Left ventricle myocardium inferior (tissue), 1 donor: ENCODE data around the gene ELMO1. TPM values are rescaled to one million over a fixed set of nuclear protein-coding genes. Genes with fewer than 3 reads are reported as not detected.

Source experiments
- DNase-seq: peaks from one replicate; pipeline ENCODE4 v3.0.0-alpha.2; 2020
- H3K27ac ChIP-seq: fragments of 200-600 bp; replicated peaks from 2 replicates; pipeline ENCODE4 v1.8.0; 2021
- H3K27me3 ChIP-seq: fragments of 200-600 bp; 2 replicates; pipeline ENCODE4 v1.8.0; 2021; ENCODE audit warnings: low read depth
- H3K36me3 ChIP-seq: fragments of 200-600 bp; 2 replicates; pipeline ENCODE4 v1.8.0; 2021
- H3K4me1 ChIP-seq: fragments of 200-600 bp; 2 replicates; pipeline ENCODE4 v1.8.0; 2021
- H3K4me3 ChIP-seq: fragments of 200-600 bp; 2 replicates; pipeline ENCODE4 v1.8.0; 2021; ENCODE audit warnings: mild to moderate bottlenecking, moderate library complexity
- H3K9me3 ChIP-seq: fragments of 200-600 bp; replicated peaks from 2 replicates; pipeline ENCODE4 v1.8.0; 2021
- intact Hi-C: fragments of 100-400 bp; cut with micrococcal nuclease; formaldehyde crosslinking; loops from one replicate; pipeline ENCODE4 v1.11.0; 2022
- total RNA-seq: library from RNA; stranded (reverse); fragmentation: NEBNext Ultra II Directional; extraction: Animal tissue kit (Norgen Biotek cat#: 25700); gene quantifications from one replicate; pipeline ENCODE4 v1.2.1, GENCODE V29; 2021
- TF ChIP-seq, protein P1 (sequence below): fragments of 200-600 bp; IDR thresholded peaks from 2 replicates; pipeline ENCODE4 v1.8.0; 2021; ENCODE audit warnings: antibody characterized with exemption, mild to moderate bottlenecking, borderline replicate concordance
- donor health status: DM: no; HTN: yes; CAD: no; lungs with severe emphysema.

ELMO1 gene
- total RNA-seq, 1 donor from 2014 or later, result 10.0 TPM

DNA sequence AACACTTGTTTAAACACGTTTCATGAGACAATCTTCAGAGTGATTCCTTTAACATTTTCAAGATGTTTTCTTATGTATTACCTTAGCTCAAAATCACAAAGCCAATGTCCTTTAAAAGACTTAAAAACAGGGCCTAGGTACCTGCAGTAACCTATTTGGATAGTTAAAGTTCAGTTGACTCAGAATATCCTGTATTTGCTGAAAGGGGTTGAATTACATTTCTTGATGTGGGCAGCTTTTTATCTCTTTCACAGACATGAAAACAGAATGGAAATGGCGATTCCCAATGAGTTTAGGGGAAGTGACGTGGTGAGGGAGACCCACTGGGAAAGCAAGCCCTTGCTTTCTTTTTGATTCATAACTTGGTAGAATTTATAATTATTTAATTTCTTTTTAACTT lies 400.0 kb downstream of the ELMO1 start:
- no peaks in the 10 kb centered on the region for H3K27me3 ChIP-seq
- H3K27ac ChIP-seq, result no peak overlapping the region
- H3K4me3 ChIP-seq, result no peak overlapping the region
- peaks cover 21% of the 10 kb centered on the region for H3K4me1 ChIP-seq
- no peak for DNase-seq
- no peaks in the 10 kb centered on the region for H3K9me3 ChIP-seq
- H3K36me3 ChIP-seq, result no peaks in the 10 kb centered on the region
- TF ChIP-seq, protein P1, sequence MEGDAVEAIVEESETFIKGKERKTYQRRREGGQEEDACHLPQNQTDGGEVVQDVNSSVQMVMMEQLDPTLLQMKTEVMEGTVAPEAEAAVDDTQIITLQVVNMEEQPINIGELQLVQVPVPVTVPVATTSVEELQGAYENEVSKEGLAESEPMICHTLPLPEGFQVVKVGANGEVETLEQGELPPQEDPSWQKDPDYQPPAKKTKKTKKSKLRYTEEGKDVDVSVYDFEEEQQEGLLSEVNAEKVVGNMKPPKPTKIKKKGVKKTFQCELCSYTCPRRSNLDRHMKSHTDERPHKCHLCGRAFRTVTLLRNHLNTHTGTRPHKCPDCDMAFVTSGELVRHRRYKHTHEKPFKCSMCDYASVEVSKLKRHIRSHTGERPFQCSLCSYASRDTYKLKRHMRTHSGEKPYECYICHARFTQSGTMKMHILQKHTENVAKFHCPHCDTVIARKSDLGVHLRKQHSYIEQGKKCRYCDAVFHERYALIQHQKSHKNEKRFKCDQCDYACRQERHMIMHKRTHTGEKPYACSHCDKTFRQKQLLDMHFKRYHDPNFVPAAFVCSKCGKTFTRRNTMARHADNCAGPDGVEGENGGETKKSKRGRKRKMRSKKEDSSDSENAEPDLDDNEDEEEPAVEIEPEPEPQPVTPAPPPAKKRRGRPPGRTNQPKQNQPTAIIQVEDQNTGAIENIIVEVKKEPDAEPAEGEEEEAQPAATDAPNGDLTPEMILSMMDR, result no peak
- intact Hi-C loops, result no loop called here

DNA sequence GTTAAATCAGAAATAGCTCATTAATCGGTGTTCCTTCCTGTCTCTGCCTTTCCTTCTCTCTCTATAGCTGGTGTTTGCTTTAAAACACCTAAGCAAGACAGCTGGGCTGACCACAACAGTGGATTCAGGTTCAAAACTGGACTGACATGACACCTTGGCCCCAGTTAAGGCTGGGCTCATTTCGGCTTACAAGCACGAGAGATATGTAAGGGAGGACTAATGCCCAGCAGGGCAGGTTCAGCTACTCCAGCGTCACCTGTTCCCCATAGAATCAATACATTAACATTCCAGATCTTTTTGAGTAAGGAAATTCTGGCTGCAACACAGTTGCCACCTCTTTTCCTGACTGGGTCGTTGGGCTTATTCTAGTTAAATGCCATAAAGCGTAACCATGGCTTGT lies 401.4 kb downstream of the ELMO1 start:
- Histone ChIP-seq H3K4me3 (no peak overlapping the region), H3K27ac (no peak overlapping the region), H3K27me3 (no peaks in the 10 kb centered on the region), H3K36me3 (no peaks in the 10 kb centered on the region), H3K9me3 (no peaks in the 10 kb centered on the region), H3K4me1 (peaks cover 21% of the 10 kb centered on the region)
- intact Hi-C loops, result no loop called here
- no peak for DNase-seq
- TF ChIP-seq, protein P1, result no peak

GRCh38 chr7:37046531-37047079 lies 402.1 kb downstream of the ELMO1 start:
- Histone ChIP-seq H3K9me3 (no peaks in the 10 kb centered on the region), H3K4me1 (peaks cover 21% of the 10 kb centered on the region), H3K36me3 (no peaks in the 10 kb centered on the region), H3K4me3 (no peak overlapping the region), H3K27ac (no peak overlapping the region), H3K27me3 (no peaks in the 10 kb centered on the region)
- DNase-seq, result no peak
- TF ChIP-seq, protein P1, result no peak
- intact Hi-C loops, result no loop called here

- H3K4me3 ChIP-seq, result no peak overlapping the region
- no peaks in the 10 kb centered on the region for H3K36me3 ChIP-seq
- intact Hi-C loops, result no loop called here
- peaks cover 21% of the 10 kb centered on the region for H3K4me1 ChIP-seq
- DNase-seq, result no peak
- TF ChIP-seq, protein P1, result no peak
- no peak overlapping the region for H3K27ac ChIP-seq
- no peaks in the 10 kb centered on the region for H3K9me3 ChIP-seq
- H3K27me3 ChIP-seq, result no peaks in the 10 kb centered on the region
Measured at GRCh38 chr7:37045681-37046179, 402.9 kb downstream of the ELMO1 start.

GRCh38 chr7:37041461-37041860 lies 407.2 kb downstream of the ELMO1 start:
- no peaks in the 10 kb centered on the region for H3K36me3 ChIP-seq
- intact Hi-C loops, result no loop called here
- TF ChIP-seq, protein P1, result no peak
- H3K4me3 ChIP-seq, result no peak overlapping the region
- peaks cover 20% of the 10 kb centered on the region for H3K9me3 ChIP-seq
- DNase-seq, result no peak
- peaks cover 11% of the 10 kb centered on the region for H3K4me1 ChIP-seq
- no peak overlapping the region for H3K27ac ChIP-seq
- H3K27me3 ChIP-seq, result no peaks in the 10 kb centered on the region
